GM10847 (cell line): ENCODE measurements around the gene NDUFA5.

ENCODE experiments used
- POLR2A ChIP-seq: IDR thresholded peaks from 2 replicates; pipeline ENCODE4 v1.6.1; 2011; ENCODE audit not compliant: insufficient read length; ENCODE audit errors: extremely low read depth

The NDUFA5 gene

GRCh38 chr7:123533929-123534382, 23.7 kb downstream of the NDUFA5 start:
- no peak for TF ChIP-seq POLR2A

- no peak for TF ChIP-seq POLR2A
Observed at GRCh38 chr7:123533553-123533917, 24.1 kb downstream of the NDUFA5 start.

- TF ChIP-seq POLR2A = no peak
Observed at GRCh38 chr7:123528265-123528664, 29.4 kb downstream of the NDUFA5 start.

GRCh38 chr7:123522066-123522465, 35.6 kb downstream of the NDUFA5 start:
- TF ChIP-seq POLR2A = no peak

- no peak for TF ChIP-seq POLR2A
Observed at GRCh38 chr7:123505221-123505620, 52.4 kb downstream of the NDUFA5 start.

- no peak for TF ChIP-seq POLR2A
Observed at GRCh38 chr7:123502201-123502600, 55.4 kb downstream of the NDUFA5 start.

GRCh38 chr7:123500878-123501489, 56.6 kb downstream of the NDUFA5 start:
- no peak for TF ChIP-seq POLR2A

GRCh38 chr7:123499211-123499970, 58.2 kb downstream of the NDUFA5 start:
- TF ChIP-seq POLR2A = no peak

GRCh38 chr7:123498601-123499000, 59.0 kb downstream of the NDUFA5 start:
- TF ChIP-seq POLR2A = no peak

- no peak for TF ChIP-seq POLR2A
Observed at GRCh38 chr7:123498031-123498430, 59.6 kb downstream of the NDUFA5 start.

GRCh38 chr7:123494193-123494796, 63.3 kb downstream of the NDUFA5 start:
- TF ChIP-seq POLR2A = no peak

GRCh38 chr7:123492485-123492884, 65.1 kb downstream of the NDUFA5 start:
- TF ChIP-seq POLR2A = no peak
